SK-N-SH (cell line): Measurements from ENCODE around the gene SLC22A23. TPM values are rescaled to one million over a fixed set of nuclear protein-coding genes. Genes with fewer than 3 reads are reported as not detected.

Source experiments
- CTCF ChIA-PET: fragments of 300-600, 350-600 bp; formaldehyde crosslinking; extraction: SDS; loops from one replicate; lab custom pipeline; 2021; lab: Yijun Ruan, JAX
- POLR2A ChIA-PET: fragments of 350-600 bp; sonication (Branson Sonifier 250); formaldehyde crosslinking; extraction: SDS; loops from one replicate; lab custom pipeline; 2020; ENCODE audit warnings: antibody characterized with exemption, inconsistent platforms; lab: Yijun Ruan, JAX
- DNase-seq: peaks from one replicate; pipeline ENCODE4 v3.0.0; 2012
- H2AFZ ChIP-seq: fragments of 200-600 bp; sonication (generic); 2 replicates; pipeline ENCODE4 v1.8.1; 2016; ENCODE audit warnings: antibody characterized with exemption, mild to moderate bottlenecking, low read depth
- H3F3A ChIP-seq: fragments of 200-600 bp; sonication (generic); replicated peaks from 2 replicates; pipeline ENCODE3; 2016; ENCODE audit warnings: antibody characterized with exemption, mild to moderate bottlenecking; ENCODE audit not compliant: insufficient read depth
- H3K27ac ChIP-seq, 2 experiments: fragments of 200-500 bp in 1 of 2; fragments of 200-600 bp in 1 of 2; sonication (Bioruptor generic) in 1 of 2; sonication (generic), shearing (Covaris generic) in 1 of 2; 2 replicates each; pipeline versions ENCODE4 v1.5.1 to v1.6.1; 2014 to 2016; ENCODE audit warnings: low read depth in 2 of 2, inconsistent platforms in 1 of 2, low read length in 1 of 2, mild to moderate bottlenecking in 1 of 2, mixed read lengths in 1 of 2
- H3K27me3 ChIP-seq: fragments of 200-600 bp; sonication (generic), shearing (Covaris generic); 2 replicates; pipeline ENCODE4 v1.6.1; 2016; ENCODE audit warnings: mixed run types; ENCODE audit not compliant: insufficient read depth
- H3K36me3 ChIP-seq, 2 experiments: fragments of 200-500 bp in 1 of 2; fragments of 200-600 bp in 1 of 2; sonication (Bioruptor generic) in 1 of 2; sonication (generic) in 1 of 2; replicated peaks in 1 of 2; 2 replicates each; pipeline versions ENCODE3 to v1.5.1; 2014 to 2016; ENCODE audit warnings: low read length in 1 of 2, mild to moderate bottlenecking in 1 of 2; ENCODE audit not compliant: insufficient read depth in 2 of 2, control insufficient read depth in 1 of 2
- H3K4me1 ChIP-seq, 2 experiments: fragments of 200-500 bp in 1 of 2; fragments of 200-600 bp in 1 of 2; sonication (Bioruptor generic) in 1 of 2; sonication (generic), shearing (Covaris generic) in 1 of 2; 2 replicates each; pipeline versions ENCODE4 v1.5.1 to v1.6.1; 2014 to 2016; ENCODE audit warnings: low read depth in 1 of 2, low read length in 1 of 2, mixed run types in 1 of 2; ENCODE audit not compliant: insufficient read depth in 2 of 2, control insufficient read depth in 1 of 2
- H3K4me2 ChIP-seq: fragments of 200-600 bp; sonication (generic), shearing (Covaris generic); 2 replicates; pipeline ENCODE4 v1.6.1; 2017; ENCODE audit warnings: mixed run types
- H3K4me3 ChIP-seq, 2 experiments: fragments of 200-500 bp in 1 of 2; fragments of 200-600 bp in 1 of 2; sonication (Bioruptor generic) in 1 of 2; sonication (generic), shearing (Covaris generic) in 1 of 2; 2 replicates each; pipeline versions ENCODE4 v1.5.1 to v1.8.1; 2014 to 2016; ENCODE audit warnings: low read depth in 2 of 2, inconsistent platforms in 1 of 2, low read length in 1 of 2, mild to moderate bottlenecking in 1 of 2, mixed read lengths in 1 of 2, moderate library complexity in 1 of 2
- H3K79me2 ChIP-seq: fragments of 200-600 bp; sonication (generic); 2 replicates; pipeline ENCODE4 v1.8.1; 2017; ENCODE audit warnings: mild to moderate bottlenecking; ENCODE audit not compliant: insufficient read depth
- H3K9ac ChIP-seq: fragments of 200-600 bp; sonication (generic); 2 replicates; pipeline ENCODE4 v1.6.1; 2017; ENCODE audit warnings: mixed run types
- H3K9me2 ChIP-seq: fragments of 200-600 bp; sonication (generic); 2 replicates; pipeline ENCODE4 v1.6.1; 2017; ENCODE audit warnings: mixed run types
- H3K9me3 ChIP-seq: fragments of 200-600 bp; sonication (generic); 2 replicates; pipeline ENCODE4 v1.6.1; 2017; ENCODE audit warnings: mixed run types, mild to moderate bottlenecking, moderate library complexity
- H4K20me1 ChIP-seq: fragments of 200-600 bp; sonication (generic); 2 replicates; pipeline ENCODE4 v1.6.1; 2017; ENCODE audit warnings: mild to moderate bottlenecking, mixed run types; ENCODE audit not compliant: insufficient read depth
- CHD2 ChIP-seq: fragments of 150-350 bp; IDR thresholded peaks from 2 replicates; pipeline ENCODE4 v1.6.1; 2018; ENCODE audit warnings: low read length; ENCODE audit not compliant: partially characterized antibody
- CTCF ChIP-seq: fragments of 200-600 bp; sonication (generic); IDR thresholded peaks from 2 replicates; pipeline ENCODE4 v1.6.1; 2017; ENCODE audit warnings: antibody characterized with exemption, mild to moderate bottlenecking, moderate library complexity
- EZH2phosphoT487 ChIP-seq: fragments of 200-600 bp; sonication (generic); IDR thresholded peaks from 2 replicates; pipeline ENCODE4 v1.6.1; 2017; ENCODE audit warnings: low read depth, mixed run types, mild to moderate bottlenecking, antibody characterized with exemption, moderate library complexity, borderline replicate concordance
- FOXJ3 ChIP-seq: sonication (generic); formaldehyde crosslinking; IDR thresholded peaks from 2 replicates; pipeline ENCODE4 v1.5.1; 2020; ENCODE audit warnings: mild to moderate bottlenecking, missing genetic modification reagents
- FOXM1 ChIP-seq: IDR thresholded peaks from 2 replicates; pipeline ENCODE4 v1.4.0; 2012; ENCODE audit warnings: low read depth, mild to moderate bottlenecking
- GABPA ChIP-seq: IDR thresholded peaks from 2 replicates; pipeline ENCODE4 v1.4.0; 2012; ENCODE audit warnings: low read depth, mild to moderate bottlenecking
- IRF3 ChIP-seq: fragments of 150-350 bp; IDR thresholded peaks from 2 replicates; pipeline ENCODE4 v1.6.1; 2016; ENCODE audit warnings: mild to moderate bottlenecking, low read depth, low read length
- MAX ChIP-seq: IDR thresholded peaks from 2 replicates; pipeline ENCODE4 v1.4.0; 2012; ENCODE audit warnings: low read depth
- NRF1 ChIP-seq: IDR thresholded peaks from 2 replicates; pipeline ENCODE4 v1.6.1; 2012; ENCODE audit warnings: low read depth, mild to moderate bottlenecking, low read length
- RAD21 ChIP-seq: IDR thresholded peaks from 2 replicates; pipeline ENCODE4 v1.6.1; 2012; ENCODE audit warnings: mild to moderate bottlenecking, low read length
- RCOR1 ChIP-seq: fragments of 150-350 bp; IDR thresholded peaks from 2 replicates; pipeline ENCODE4 v1.6.1; 2017; ENCODE audit warnings: antibody characterized with exemption, low read length
- SIN3A ChIP-seq: IDR thresholded peaks from 2 replicates; pipeline ENCODE4 v1.6.1; 2012; ENCODE audit warnings: low read depth, mild to moderate bottlenecking, low read length, moderate library complexity, borderline replicate concordance
- TAF1 ChIP-seq: IDR thresholded peaks from 2 replicates; pipeline ENCODE4 v1.6.1; 2012; ENCODE audit warnings: low read depth, mild to moderate bottlenecking, low read length, moderate library complexity, borderline replicate concordance
- TEAD4 ChIP-seq: IDR thresholded peaks from 2 replicates; pipeline ENCODE4 v1.4.0; 2012; ENCODE audit warnings: mild to moderate bottlenecking, borderline replicate concordance; ENCODE audit not compliant: insufficient read depth
- YY1 ChIP-seq: IDR thresholded peaks from 2 replicates; pipeline ENCODE4 v1.4.0; 2012; ENCODE audit warnings: low read depth, mild to moderate bottlenecking
- ZBTB33 ChIP-seq: IDR thresholded peaks from 2 replicates; pipeline ENCODE4 v1.4.0; 2012; ENCODE audit warnings: low read depth, borderline replicate concordance
- WGBS: methylation state at CpG from one replicate; pipeline ENCODE4 v1.1.6; 2017; ENCODE audit warnings: low lambda C conversion rate; 5-methylcytosine and 5-hydroxymethylcytosine counted together
- polyA plus RNA-seq, 3 experiments: library from polyadenylated mRNA; depleted of rRNA; stranded (reverse); fragments of >200 nt; gene quantifications; 2 replicates each; pipeline ENCODE4 v1.2.3, GENCODE V29; 2012

SLC22A23 gene
- polyA plus RNA-seq, 1 of the 3 experiments (the other 2 are of a cell fraction) = not detected

GRCh38 chr6:3428700-3429099 is 28.1 kb downstream of the SLC22A23 start:
- 42% methylated on average over 3 of the region's 3 CpGs for WGBS
- H3K36me3 ChIP-seq = no peaks in the 10 kb centered on the region
- H3K9ac ChIP-seq = no peak overlapping the region
- H2AFZ ChIP-seq = no peak overlapping the region
- POLR2A ChIA-PET = no interaction called here
- peaks cover 0 to 3% of the 10 kb centered on the region in 2 experiments; a peak in 1 of 4 replicates for H3K4me1 ChIP-seq
- H3F3A ChIP-seq = no peaks in the 10 kb centered on the region
- no peak overlapping the region for H3K27ac ChIP-seq
- TF ChIP-seq CHD2 (no peak), FOXM1 (no peak), EZH2phosphoT487 (no peak), SIN3A (no peak), GABPA (no peak), YY1 (no peak), RAD21 (no peak), NRF1 (no peak), RCOR1 (no peak), TAF1 (no peak), TEAD4 (no peak), IRF3 (no peak)
- no peak overlapping the region for H3K4me2 ChIP-seq
- no peak overlapping the region for H3K4me3 ChIP-seq
- peaks cover 42% of the 10 kb centered on the region for H3K27me3 ChIP-seq
- no peaks in the 10 kb centered on the region for H4K20me1 ChIP-seq
- no peaks in the 10 kb centered on the region for H3K9me3 ChIP-seq
- H3K79me2 ChIP-seq = no peaks in the 10 kb centered on the region
- no peak for DNase-seq
- no peaks in the 10 kb centered on the region for H3K9me2 ChIP-seq
- CTCF ChIA-PET = interaction anchor here (0.9 kb wide), 1 partner anchor 154 kb away, joined by 3 read pairs; no protein-coding TSS in a partner anchor

GRCh38 chr6:3428247-3428646 is 28.6 kb downstream of the SLC22A23 start:
- H3K9me3 ChIP-seq = no peaks in the 10 kb centered on the region
- H3K36me3 ChIP-seq = no peaks in the 10 kb centered on the region
- WGBS = 48% methylated on average over 3 of the region's 4 CpGs
- no peaks in the 10 kb centered on the region for H3K9me2 ChIP-seq
- no peak overlapping the region for H3K9ac ChIP-seq
- no peak overlapping the region for H3K27ac ChIP-seq
- POLR2A ChIA-PET = no interaction called here
- H3K79me2 ChIP-seq = no peaks in the 10 kb centered on the region
- peaks cover 0 to 3% of the 10 kb centered on the region in 2 experiments; a peak in 1 of 4 replicates for H3K4me1 ChIP-seq
- DNase-seq = no peak
- CTCF ChIA-PET = interaction anchor here (0.9 kb wide), 1 partner anchor 155 kb away, joined by 3 read pairs; no protein-coding TSS in a partner anchor
- no peaks in the 10 kb centered on the region for H3F3A ChIP-seq
- no peak overlapping the region for H2AFZ ChIP-seq
- H3K4me3 ChIP-seq = no peak overlapping the region
- H4K20me1 ChIP-seq = no peaks in the 10 kb centered on the region
- no peak overlapping the region for H3K4me2 ChIP-seq
- TF ChIP-seq MAX (no peak), ZBTB33 (no peak), RCOR1 (no peak), FOXJ3 (CRISPR knock-in tag) (no peak), IRF3 (no peak), RAD21 (no peak), CTCF (no peak), TEAD4 (no peak), YY1 (no peak)
- H3K27me3 ChIP-seq = peaks cover 47% of the 10 kb centered on the region
